GM21619 (cell line): ENCODE data around the gene DLGAP4.
"Not testable (repeated sequence)": the region's sequence is repeated elsewhere in the genome, so short reads cannot be mapped to it uniquely, and the experiment has no call there.

Experiments
- ATAC-seq: cut with Tn5 transposase; IDR thresholded peaks from one replicate; pipeline ENCODE4 v1.9.1; 2021; ENCODE audit not compliant: unreplicated experiment

The DLGAP4 gene

GRCh38 chr20:36467076-36467999, 161.2 kb downstream of the DLGAP4 start:
- ATAC-seq = no peak

- ATAC-seq = no peak
Observed at GRCh38 chr20:36468149-36469000, 162.2 kb downstream of the DLGAP4 start.

- ATAC-seq = no peak
Observed at GRCh38 chr20:36469973-36470372, 163.8 kb downstream of the DLGAP4 start.

GRCh38 chr20:36471885-36472636, 165.9 kb downstream of the DLGAP4 start:
- ATAC-seq = no peak

- no peak for ATAC-seq
Observed at GRCh38 chr20:36472637-36473090, 166.5 kb downstream of the DLGAP4 start.

- no peak for ATAC-seq
Observed at GRCh38 chr20:36473164-36473563, 167.0 kb downstream of the DLGAP4 start.

- no peak for ATAC-seq
Observed at GRCh38 chr20:36474563-36474962, 168.4 kb downstream of the DLGAP4 start.

- ATAC-seq = not testable (repeated sequence)
Observed at GRCh38 chr20:36475054-36475453, 168.9 kb downstream of the DLGAP4 start.

- no peak for ATAC-seq
Observed at GRCh38 chr20:36477475-36477874, 171.3 kb downstream of the DLGAP4 start.

- ATAC-seq = no peak
Observed at GRCh38 chr20:36478137-36478905, 172.2 kb downstream of the DLGAP4 start.

- ATAC-seq = no peak
Observed at GRCh38 chr20:36479938-36480337, 173.8 kb downstream of the DLGAP4 start.

GRCh38 chr20:36480456-36481048, 174.4 kb downstream of the DLGAP4 start:
- no peak for ATAC-seq

- ATAC-seq = no peak
Observed at GRCh38 chr20:36481380-36482043, 175.4 kb downstream of the DLGAP4 start.

- ATAC-seq = no peak
Observed at GRCh38 chr20:36482044-36482473, 175.9 kb downstream of the DLGAP4 start.

- no peak for ATAC-seq
Observed at GRCh38 chr20:36483209-36483918, 177.2 kb downstream of the DLGAP4 start.

- no peak for ATAC-seq
Observed at GRCh38 chr20:36483919-36484808, 178.0 kb downstream of the DLGAP4 start.

- ATAC-seq = no peak
Observed at GRCh38 chr20:36485286-36485685, 179.1 kb downstream of the DLGAP4 start.

GRCh38 chr20:36487069-36487468, 180.9 kb downstream of the DLGAP4 start:
- ATAC-seq = no peak
